HG02884 (cell line): ENCODE measurements around the gene SNRNP35.
A peak's percentile ranks its signal among the peaks of the same experiment; 100 is the strongest.
"Not testable (repeated sequence)": the region's sequence is repeated elsewhere in the genome, so short reads cannot be mapped to it uniquely, and the experiment has no call there.

ENCODE experiments used
- ATAC-seq: cut with Tn5 transposase; IDR thresholded peaks from one replicate; pipeline ENCODE4 v1.9.1; 2021; ENCODE audit warnings: mild to moderate bottlenecking, moderate library complexity; ENCODE audit not compliant: unreplicated experiment

SNRNP35 gene, protein sequence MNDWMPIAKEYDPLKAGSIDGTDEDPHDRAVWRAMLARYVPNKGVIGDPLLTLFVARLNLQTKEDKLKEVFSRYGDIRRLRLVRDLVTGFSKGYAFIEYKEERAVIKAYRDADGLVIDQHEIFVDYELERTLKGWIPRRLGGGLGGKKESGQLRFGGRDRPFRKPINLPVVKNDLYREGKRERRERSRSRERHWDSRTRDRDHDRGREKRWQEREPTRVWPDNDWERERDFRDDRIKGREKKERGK

DNA sequence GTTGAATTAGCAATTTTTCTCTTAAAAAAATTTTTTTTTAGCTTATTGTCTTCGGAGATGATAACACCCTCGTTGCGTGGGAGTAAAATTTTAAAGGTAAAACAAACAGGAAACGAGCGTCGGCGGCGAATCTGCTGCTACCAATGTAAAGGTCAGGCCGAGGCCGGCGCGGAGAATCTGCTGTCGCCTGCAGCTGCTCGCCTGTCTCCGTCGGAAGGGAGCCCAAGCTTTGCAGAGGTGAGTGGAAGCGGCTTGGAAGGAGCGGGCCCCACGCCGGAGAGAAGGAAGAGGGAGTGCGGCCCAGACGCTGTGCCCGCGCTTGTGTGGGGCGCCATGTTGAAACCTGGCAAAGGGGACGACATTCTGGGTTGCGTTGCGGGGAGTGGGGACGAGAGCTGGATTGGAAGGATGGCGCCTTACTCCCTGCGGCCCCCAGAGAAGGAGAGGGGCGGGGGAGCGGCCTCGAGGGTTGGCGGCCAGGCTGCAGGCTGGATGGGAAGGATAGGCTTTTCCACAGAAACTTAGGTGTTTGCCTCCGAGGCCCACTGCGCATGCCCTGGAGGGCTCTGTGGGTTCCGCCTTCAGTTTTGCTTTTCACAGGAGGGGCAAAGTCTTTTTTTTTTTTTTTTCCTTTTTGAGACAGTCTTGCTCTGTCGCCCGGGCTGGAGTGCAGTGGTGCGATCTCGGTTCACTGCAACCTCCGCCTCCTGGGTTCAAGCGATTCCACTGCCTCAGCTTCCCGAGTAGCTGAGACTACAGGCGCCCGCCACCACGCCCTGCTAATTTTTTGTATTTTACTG, at the start of gene SNRNP35:
TSS of gene SNRNP35 (plus strand) at position 160 of the 800 bp plus-strand sequence. CDS start 7,402 bp downstream, outside the sequence.
- peak; percentile 51 for ATAC-seq

DNA sequence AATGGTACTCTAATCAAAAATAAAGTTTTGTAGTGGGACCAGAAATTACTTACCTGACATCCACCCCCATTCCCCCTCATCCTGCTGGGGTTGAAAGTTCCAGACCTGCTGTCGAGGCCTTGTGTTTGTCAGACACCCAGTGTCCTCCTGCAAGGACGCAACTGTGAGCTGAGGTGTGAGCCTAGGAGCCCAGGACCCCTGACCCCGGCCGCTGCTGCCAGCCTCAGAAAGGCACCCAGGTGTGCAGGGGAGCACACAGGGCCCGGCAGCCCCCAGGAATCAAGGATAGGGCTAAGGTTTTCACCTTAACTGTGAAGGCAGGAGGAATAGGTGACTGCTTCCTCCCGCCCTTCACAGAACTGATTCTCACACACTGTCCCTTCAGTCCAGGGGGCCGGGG, 49.3 kb upstream of the SNRNP35 start:
- ATAC-seq, result not testable (repeated sequence)

DNA sequence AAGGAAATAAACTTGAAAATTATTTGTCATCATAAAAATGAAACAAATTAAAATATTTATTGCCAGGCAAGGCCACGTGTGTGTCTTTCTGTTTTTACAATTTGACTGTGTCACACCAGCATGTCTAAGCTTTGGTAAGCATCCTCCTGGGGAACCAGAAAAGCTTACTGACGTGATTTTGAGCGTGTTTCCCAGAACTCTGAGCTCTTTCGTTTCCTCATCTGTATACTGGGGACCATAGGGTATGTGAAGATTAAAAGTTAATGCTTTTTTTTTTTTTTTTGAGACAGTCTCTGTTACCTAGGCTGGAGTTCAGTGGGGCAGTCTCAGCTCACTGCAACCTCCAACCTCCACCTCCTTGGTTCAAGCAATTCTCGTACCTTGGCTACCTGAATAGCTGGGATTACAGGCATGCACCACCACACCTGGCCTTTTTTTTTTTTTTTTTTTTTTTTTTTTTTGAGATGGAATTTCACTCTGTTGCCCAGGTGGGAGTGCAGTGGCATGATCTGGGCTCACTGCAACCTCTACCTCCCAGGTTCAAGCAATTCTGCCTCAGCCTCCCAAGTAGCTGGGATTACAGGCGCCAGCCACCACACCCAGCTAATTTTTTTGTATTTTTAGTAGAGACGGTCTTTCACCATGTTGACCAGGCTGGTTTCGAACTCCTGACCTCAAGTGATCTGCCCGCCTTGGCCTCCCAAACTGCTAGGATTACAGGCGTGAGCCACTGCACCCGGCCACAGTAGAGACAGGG, 48.5 kb upstream of the SNRNP35 start:
- not testable (repeated sequence) for ATAC-seq

DNA sequence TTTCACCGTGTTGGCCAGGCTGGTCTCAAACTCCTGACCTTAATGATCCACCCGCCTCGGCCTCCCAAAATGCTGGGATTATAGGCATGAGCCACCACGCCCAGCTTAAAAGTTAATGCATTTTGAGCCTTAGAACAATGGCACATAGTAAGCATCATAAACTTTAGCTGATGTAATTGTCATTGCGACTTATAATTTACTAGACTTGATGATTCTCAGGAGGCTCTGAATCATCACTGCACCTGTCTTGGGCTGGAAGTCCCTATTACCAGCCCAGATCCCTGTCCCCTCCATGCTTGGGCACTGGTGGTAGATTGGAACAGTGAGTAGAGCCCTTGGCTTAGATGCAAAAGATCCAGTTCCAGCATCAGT, 47.9 kb upstream of the SNRNP35 start:
- ATAC-seq, result no peak

DNA sequence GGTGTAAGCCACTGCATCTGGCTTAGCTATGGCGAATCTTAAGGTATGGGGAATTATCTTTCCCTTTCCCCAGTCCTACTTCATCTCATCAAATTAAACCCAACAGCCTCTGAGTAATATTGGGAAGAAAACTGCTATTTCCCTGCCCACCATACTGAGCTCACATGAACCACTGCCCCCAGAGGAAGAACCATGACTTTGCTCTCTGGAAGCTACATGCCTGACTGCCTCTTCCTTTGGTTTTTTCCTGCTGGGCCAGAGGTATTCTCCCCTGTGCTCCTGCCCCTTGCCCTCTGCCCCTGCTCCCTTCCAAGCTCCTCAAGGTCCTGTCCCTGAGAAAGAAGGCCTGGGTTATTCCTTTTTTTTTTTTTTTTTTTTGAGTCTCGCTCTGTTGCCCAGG, 36.6 kb upstream of the SNRNP35 start:
- no peak for ATAC-seq

DNA sequence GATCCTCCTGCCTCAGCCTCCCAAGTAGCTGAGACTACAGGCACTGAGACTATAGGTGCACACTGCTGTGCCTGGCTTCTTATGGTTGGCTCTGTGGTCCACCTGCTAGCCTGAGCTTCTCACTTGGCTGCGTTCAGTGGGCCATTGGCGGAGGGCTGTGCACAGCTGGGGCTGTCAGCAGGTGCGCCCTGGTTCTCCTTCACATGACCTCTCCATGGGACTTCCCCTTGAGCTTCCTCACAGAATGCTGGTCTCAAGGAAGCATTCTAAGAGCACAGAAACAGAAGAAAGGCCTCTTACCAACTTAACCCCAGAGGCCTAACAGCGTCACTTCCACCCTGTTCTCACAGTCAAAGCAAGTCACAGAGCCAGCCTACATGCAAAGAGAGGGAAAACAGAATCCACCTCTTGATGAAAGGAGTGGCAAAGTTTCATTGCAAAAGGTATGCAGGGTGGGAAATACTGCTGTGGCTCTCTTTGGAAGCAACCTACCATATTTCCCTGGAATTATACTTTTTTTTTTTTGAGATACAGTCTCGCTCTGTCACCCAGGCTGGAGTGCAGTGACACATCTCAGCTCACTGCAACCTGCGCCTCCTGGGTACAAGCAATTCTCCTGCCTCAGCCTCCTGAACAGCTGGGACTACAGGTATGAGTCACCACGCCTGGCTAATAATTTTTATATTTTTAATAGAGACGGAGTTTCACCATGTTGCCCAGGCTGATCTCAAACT, 30.7 kb upstream of the SNRNP35 start:
- peak; percentile 86 for ATAC-seq

DNA sequence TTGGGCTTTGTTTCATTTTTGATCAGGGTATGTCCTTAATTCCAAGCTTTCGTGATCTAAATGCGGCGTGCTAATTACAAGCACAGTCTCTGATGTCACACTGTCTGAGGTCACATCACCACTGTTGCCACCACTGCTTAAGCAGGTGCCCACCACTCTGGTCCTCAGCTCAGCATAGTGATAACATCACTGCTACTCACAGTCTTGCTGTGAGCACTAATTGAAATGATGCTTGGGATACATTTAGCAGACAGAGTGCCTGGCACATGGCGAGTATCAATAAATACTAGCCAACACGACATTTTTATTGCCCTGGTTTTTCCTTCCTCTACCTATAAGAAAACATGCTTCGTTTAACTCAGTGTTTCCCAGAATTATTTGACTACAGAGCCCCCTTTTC, 29.3 kb upstream of the SNRNP35 start:
- ATAC-seq, result no peak

DNA sequence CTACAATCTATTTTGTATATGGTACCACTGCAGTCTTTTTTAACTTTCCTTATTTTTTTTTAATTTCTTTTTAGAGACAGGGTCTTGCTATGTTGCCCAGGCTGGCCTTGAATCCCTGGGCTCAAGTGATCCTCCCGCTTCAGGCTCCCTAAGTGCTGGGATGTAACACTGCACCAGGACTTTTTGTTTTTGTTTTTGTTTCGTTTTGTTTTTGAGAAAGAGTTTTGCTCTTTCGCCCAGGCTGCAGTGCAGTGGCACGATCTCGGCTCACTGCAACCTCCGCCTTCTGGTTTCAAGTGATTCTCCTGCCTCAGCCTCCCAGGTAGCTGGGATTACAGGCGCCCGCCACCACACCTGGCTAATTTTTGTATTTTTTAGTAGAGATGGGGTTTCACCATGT, 28.8 kb upstream of the SNRNP35 start:
- ATAC-seq, result not testable (repeated sequence)

DNA sequence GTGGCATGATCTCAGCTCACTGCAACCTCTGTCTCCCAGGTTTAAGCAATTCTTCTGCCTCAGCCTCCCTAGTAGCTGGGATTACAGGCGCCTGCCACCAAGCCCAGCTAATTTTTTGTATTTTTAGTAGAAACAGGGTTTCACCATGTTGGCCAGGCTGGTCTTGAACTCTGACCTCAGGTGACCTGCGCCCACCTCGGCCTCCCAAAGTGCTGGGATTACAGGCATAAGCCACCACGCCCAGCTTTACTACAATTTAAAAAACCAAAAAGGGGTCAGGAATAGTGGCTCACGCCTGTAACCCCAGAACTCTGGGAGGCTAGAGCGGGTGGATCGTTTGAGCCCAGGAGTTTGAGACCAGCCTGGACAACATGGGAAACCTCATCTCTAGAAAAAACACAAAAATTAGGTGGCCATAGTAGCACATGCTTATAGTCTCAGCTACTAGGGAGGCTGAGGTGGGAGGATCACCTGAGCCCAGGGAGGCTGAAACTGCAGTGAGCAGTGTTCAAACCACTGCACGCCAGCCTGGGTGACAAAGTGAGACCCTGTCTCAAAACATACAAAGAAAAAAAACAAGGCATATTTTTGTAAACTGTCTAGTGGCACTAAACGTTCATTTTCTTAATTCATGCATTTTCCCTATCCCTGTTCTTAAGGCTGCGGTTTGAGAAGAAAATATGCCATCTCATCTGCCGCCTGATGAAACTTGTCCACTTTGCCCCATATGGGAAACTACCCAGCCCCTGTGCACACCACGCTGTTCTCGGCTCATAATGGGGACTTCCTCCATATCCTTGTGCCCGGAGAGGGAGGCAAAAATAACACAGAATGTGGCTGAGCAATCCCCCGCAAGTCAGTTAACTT, 25.8 kb upstream of the SNRNP35 start:
- not testable (repeated sequence) for ATAC-seq

DNA sequence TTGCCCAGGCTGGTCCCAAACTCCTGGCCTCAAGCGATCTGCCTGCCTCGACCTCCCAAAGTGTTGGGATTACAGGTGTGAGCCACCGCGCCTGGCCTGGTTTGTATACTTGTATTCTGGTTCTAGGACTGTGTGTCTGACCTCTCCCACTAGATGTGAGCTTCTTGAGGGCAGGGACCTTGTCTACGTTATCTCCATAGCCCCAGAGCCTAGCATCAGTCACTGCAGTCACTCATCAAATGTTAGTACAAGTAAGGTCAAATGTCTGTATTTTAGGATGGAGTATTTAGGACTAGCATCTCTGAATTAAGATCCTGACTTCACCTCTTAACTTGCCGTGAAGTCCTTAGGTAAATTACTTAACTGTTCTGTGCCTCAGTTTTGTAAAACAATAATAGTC, 24.3 kb upstream of the SNRNP35 start:
- no peak for ATAC-seq

DNA sequence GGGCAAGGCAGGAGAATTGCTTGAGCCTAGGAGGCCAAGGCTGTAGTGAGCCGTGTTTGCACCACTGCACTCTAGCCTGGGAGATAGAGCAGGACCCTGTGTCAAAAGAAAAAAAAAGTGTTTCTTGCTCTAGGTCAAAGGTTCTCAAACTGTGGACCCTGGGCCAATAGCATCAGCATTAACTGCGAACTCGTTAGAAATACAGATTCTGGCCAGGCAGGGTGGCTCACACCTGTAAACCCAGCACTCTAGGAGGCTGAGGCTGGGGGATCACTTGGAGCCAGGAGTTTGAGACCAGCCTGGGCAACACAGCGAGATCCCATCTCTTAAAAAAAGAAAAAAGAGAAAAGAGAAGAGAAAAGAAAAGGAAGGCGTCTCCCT, 22.3 kb upstream of the SNRNP35 start:
- ATAC-seq, result no peak

DNA sequence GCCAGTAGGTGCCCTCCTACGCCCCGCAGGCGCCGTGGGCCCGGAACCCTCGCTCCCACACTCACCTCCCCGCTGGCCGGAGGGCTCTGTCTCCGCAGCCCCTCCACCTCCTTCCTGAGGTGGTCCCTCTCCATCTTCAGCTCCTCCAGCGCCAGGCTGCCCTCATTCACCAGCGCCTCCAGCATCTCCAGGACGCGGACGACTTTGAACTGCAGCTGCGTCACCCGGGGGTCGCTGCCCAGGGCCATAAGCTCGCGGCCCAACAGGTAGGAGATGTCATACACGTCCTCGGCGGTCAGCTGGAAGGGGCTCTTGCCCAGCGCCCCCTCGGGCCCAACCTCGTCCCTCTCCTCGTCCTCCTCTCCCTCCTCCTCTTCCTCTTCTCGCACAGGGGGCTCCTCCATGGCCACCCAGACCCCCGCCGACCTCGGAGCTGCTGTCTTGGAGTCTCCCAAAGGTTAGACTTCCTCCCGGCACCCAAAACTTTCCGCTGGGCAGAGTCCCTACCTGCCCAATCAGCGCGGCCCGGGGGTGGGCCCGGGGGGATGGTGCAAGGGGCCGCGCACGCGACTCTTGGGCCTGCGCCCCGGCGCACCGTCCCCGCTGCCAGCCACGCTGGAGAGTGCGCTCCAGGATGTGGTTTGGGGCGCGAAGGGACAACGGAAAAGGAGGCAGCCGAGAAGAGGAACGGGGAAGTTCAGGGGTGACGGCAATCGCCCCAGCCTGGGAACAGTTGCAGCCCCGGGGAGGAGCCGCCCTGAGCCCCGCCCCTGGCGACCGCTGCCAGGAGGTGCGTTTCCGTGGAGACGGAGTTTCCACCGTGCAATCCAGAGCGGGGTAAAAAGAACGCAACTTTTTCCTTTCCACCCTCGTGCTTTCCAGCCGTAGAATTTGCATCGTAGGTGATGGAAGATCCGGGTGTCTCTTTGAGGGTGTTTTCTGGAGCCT, 21.6 kb upstream of the SNRNP35 start, which contains the start of gene RILPL2:
TSS of gene RILPL2 (minus strand) at position 668 of the 948 bp plus-strand sequence. CDS start at position 404, 264 bp downstream.
- ATAC-seq, result peak; percentile 63

DNA sequence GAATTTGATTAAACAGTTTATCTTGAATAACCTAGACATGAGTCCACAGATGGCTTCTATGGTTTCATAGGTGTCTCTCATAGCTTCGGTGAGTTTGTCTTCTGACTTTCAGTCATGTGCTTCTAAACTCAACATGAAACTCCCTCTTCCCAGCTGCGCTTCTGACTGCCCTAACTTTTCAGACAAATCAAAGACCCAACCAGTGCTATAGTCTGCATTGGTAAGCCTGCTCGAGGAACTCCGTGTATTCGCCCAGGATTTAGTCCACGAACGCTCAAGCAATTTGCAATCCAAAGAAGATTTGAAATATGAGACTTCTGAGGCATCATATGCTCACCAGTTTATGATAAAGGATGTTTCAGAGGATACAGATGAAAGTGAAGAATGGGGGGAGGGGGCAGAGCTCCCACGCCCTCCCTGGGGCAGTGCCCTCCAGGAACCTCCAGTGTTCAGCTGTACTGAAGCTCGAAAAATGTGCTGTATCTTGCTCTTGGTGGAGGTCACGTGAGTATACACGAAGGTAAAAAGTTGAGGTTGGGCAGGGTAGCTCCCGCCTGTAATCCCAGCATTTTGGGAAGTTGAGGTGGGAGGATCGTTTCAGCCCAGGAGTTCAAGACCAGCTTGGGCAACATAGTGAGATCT, 16.3 kb upstream of the SNRNP35 start:
- ATAC-seq, result no peak

DNA sequence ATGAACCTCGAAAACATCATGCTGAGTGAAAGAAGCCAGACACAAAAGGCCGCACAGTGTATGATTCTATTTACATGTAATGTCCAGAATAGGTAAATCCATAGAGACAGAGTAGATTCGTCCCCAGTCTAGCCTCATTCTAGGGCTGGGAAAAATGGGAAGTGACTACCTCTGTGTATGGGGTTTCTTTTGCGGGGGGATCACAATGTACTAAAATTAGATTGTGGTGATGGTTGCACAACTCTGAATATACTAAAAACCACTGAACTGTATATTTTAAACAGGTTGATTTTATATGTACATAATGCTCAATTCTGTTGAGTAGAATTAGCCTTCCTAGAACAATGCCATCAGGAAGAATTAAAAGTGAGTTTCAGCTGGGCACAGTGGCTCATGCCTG, 15.2 kb upstream of the SNRNP35 start:
- no peak for ATAC-seq

DNA sequence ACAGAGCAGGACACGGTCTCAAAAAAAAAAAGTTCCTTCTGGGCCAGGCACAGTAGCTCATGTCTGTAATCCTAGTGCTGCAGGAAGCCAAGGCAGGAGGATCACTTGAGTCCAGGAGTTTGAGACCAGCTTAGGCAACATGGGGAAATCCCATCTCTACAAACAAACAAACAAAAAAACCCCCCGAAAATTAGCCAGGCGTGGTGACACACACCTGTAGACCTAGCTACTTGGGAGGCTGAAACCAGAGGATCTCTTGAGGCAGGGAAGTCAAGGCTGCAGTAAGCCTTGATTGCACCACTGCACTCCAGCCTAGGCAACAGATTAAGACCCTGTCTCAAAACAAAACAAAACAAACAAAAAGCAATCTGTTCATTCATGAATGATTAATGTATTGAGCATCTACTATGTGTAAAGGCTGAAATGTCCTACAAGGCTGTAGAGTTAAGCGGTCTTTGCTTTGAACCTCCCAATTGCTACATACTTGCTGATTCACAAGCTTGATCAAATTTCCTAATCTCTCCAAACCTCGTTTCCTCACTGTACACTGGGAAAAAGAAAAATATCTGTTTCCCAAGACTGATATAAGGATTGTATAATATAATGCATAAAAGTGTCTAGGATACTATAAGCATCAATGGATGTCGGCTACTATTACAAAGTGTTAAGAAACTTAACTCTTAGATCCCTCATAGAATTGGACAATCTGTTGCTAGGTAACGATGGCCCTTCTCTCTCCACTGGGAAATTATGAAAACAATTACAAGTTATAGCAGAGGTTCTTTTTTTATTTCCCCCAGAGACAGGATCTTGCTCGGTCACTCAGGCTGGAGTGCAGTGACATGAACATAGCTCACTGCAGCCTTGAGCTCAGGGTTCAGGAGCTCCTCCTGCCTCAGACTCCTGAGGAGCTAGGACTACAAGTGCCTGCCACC, 13.6 kb upstream of the SNRNP35 start:
- ATAC-seq, result no peak

DNA sequence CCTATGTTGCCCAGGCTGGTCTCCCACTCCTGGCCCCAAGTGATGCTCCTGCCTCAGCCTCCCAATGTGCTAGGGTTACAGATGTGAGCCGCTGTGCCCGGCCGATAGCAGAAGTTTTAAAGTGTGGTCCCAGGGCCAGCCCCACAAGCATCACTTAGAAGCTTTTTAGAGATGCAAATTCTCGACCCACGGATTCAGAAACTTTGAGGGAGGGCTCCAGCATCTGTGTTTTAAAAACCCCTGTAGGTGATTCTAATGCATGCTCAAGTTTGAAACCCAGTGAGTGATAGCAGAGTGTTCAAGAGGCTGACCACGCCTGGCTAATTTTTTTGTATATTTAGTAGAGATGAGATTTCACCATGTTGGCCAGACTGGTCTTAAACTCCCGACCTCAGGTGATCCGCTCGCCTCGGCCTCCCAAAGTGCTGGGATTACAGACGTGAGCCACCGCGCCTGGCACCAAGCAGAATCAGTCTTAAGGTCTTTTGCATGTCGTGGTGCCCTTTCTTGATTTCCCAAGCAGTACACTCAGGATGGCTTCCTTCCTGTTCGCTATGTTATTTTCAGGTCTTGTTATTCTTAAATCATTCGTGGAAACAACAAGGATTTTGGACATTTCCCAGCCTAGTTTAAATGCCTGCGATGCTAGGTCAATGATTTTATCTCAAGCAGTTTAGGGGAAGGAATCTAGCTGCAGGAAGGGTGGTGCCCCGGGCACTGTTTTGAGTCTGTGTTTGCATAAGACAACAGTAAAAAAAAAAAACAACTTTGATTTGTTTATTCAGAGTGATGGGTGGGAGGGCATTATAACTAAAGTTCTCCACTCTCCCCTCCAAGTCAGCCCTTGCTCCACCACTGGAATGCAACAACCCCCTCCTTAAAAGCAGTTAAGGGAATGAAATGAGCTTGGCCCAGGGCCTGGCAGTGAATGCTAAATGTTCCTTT, 12.3 kb upstream of the SNRNP35 start:
- ATAC-seq, result no peak
